ENCODE results near the gene FZD4. TPM values are rescaled to one million over a fixed set of nuclear protein-coding genes. Genes with fewer than 3 reads are reported as not detected.

The FZD4 gene
- total RNA-seq, 1 experiment from 2014 or later, result 4.5 TPM

GRCh38 chr11:86990031-86990430, 34.8 kb upstream of the FZD4 start:
- no peaks in the 10 kb centered on the region for H3K79me2 ChIP-seq (ENCODE audit: insufficient read depth, low read length)
- no peaks in the 10 kb centered on the region for H3K79me1 ChIP-seq (ENCODE audit: insufficient read depth, low read depth, low read length, poor library complexity, severe bottlenecking)
- no peak overlapping the region for H3T11ph ChIP-seq (ENCODE audit: low read length)
- no peaks in the 10 kb centered on the region for H3K23me2 ChIP-seq (ENCODE audit: insufficient read length, low read depth, low read length, poor library complexity, severe bottlenecking)
- H2BK5ac ChIP-seq (ENCODE audit: insufficient read length, low read length), result no peak overlapping the region
- H3K27ac ChIP-seq (ENCODE audit: insufficient read length, low read depth, low read length), result no peak overlapping the region
- no peak overlapping the region for H2BK12ac ChIP-seq (ENCODE audit: insufficient read length, low read depth, low read length)
- no peak for DNase-seq
- H3K36me3 Mint-ChIP-seq (ENCODE audit: insufficient read depth in 1 of 3, low read depth in 3 of 3), result no peaks in the 10 kb centered on the region
- no peak overlapping the region for H3K4ac ChIP-seq (ENCODE audit: low read depth, low read length)
- H4K91ac ChIP-seq (ENCODE audit: insufficient read length, low read depth, low read length), result no peak overlapping the region
- no peak overlapping the region for H2BK15ac ChIP-seq (ENCODE audit: low read depth, low read length)
- no peak overlapping the region for H3K9ac ChIP-seq (ENCODE audit: extremely low read depth, insufficient read length, low read length)
- H3K27me3 Mint-ChIP-seq (ENCODE audit: low read depth), result peaks cover 2% of the 10 kb centered on the region; the same call in 1 of the 2 replicates
- no peak overlapping the region for H2AFZ ChIP-seq (ENCODE audit: low read length)
- no peaks in the 10 kb centered on the region for H3K4me1 ChIP-seq (ENCODE audit: insufficient read depth, low read length)
- no peaks in the 10 kb centered on the region for H3K27me3 ChIP-seq (ENCODE audit: insufficient read depth, low read length)
- no peak overlapping the region for H3K56ac ChIP-seq (ENCODE audit: insufficient read length, low read depth, low read length)
- no peak overlapping the region for H3K14ac ChIP-seq (ENCODE audit: insufficient read depth, low read length)
- no peak overlapping the region for H2AK5ac ChIP-seq (ENCODE audit: insufficient read length, low read length)
- no peak overlapping the region for H3K18ac ChIP-seq (ENCODE audit: insufficient read length, low read depth, low read length)
- no peaks in the 10 kb centered on the region for H3K9me3 Mint-ChIP-seq
- H2BK120ac ChIP-seq (ENCODE audit: low read depth, low read length, poor library complexity, severe bottlenecking), result no peak overlapping the region
- H3K27ac Mint-ChIP-seq, result peak overlapping the region in 1 of 3 experiments; percentile 45; a peak in 1 of 7 replicates
- H4K5ac ChIP-seq (ENCODE audit: insufficient read length, low read depth, low read length), result no peak overlapping the region
- H3K23ac ChIP-seq (ENCODE audit: insufficient read length, low read depth, low read length), result no peak overlapping the region
- no peak overlapping the region for H3K4me3 Mint-ChIP-seq
- H3K9me3 ChIP-seq (ENCODE audit: control insufficient read depth, low read depth, low read length), result no peaks in the 10 kb centered on the region
- H3K4me1 Mint-ChIP-seq, result peaks cover 24 to 27% of the 10 kb centered on the region in 2 experiments
- H3K4me2 ChIP-seq (ENCODE audit: insufficient read depth, insufficient read length, low read length), result no peak overlapping the region
- TF ChIP-seq CTCF (conservative IDR thresholded peaks at IDR 0.05), result no peak
- H4K8ac ChIP-seq (replicated peaks; ENCODE audit: insufficient read length, low read depth, low read length), result no peak overlapping the region
- no peaks in the 10 kb centered on the region for H4K20me1 ChIP-seq (ENCODE audit: control insufficient read depth, insufficient read depth, insufficient read length)
- no CpG with 5 or more reads among the region's 1 CpG for WGBS (ENCODE audit: extremely low coverage, insufficient read length, low lambda C conversion rate)
- H2BK20ac ChIP-seq (ENCODE audit: low read depth, low read length, poor library complexity, severe bottlenecking), result no peak overlapping the region
